ENCODE measurements around the gene FGGY. TPM values are rescaled to one million over a fixed set of nuclear protein-coding genes. Genes with fewer than 3 reads are reported as not detected.
A peak's percentile ranks its signal among the peaks of the same experiment; 100 is the strongest.

The FGGY gene
- total RNA-seq, 1 donor from 2014 or later, result 12.6 TPM

GRCh38 chr1:59498640-59499039 lies 201.7 kb downstream of the FGGY start:
- H3K27me3 Mint-ChIP-seq, result no peaks in the 10 kb centered on the region
- no peak overlapping the region for H3K27ac Mint-ChIP-seq
- H3K4me1 Mint-ChIP-seq (ENCODE audit: unreplicated experiment), result peaks cover 28% of the 10 kb centered on the region
- H3K9me3 Mint-ChIP-seq, result peaks cover 9% of the 10 kb centered on the region
- TF ChIP-seq CTCF (conservative IDR thresholded peaks at IDR 0.05), result no peak
- H3K4me3 Mint-ChIP-seq, result peak overlapping the region; percentile 22
- DNase-seq (ENCODE audit: extremely low spot score, unreplicated experiment), result no peak
- no peaks in the 10 kb centered on the region for H3K36me3 Mint-ChIP-seq

GRCh38 chr1:59499273-59499942 lies 202.5 kb downstream of the FGGY start:
- H3K4me1 Mint-ChIP-seq (ENCODE audit: unreplicated experiment), result peaks cover 30% of the 10 kb centered on the region
- no peak overlapping the region for H3K4me3 Mint-ChIP-seq
- no peak for DNase-seq (ENCODE audit: extremely low spot score, unreplicated experiment)
- H3K9me3 Mint-ChIP-seq, result peaks cover 9% of the 10 kb centered on the region
- H3K27ac Mint-ChIP-seq, result peak overlapping the region; percentile 62
- H3K27me3 Mint-ChIP-seq, result no peaks in the 10 kb centered on the region
- TF ChIP-seq CTCF (conservative IDR thresholded peaks at IDR 0.05), result no peak
- H3K36me3 Mint-ChIP-seq, result no peaks in the 10 kb centered on the region

GRCh38 chr1:59499943-59500569 lies 203.2 kb downstream of the FGGY start:
- TF ChIP-seq CTCF (conservative IDR thresholded peaks at IDR 0.05), result no peak
- Mint-ChIP-seq H3K27ac (peak overlapping the region; percentile 62), H3K4me1 (ENCODE audit: unreplicated experiment) (peaks cover 37% of the 10 kb centered on the region), H3K9me3 (peaks cover 9% of the 10 kb centered on the region), H3K4me3 (peak overlapping the region; percentile 37), H3K27me3 (no peaks in the 10 kb centered on the region), H3K36me3 (no peaks in the 10 kb centered on the region)
- no peak for DNase-seq (ENCODE audit: extremely low spot score, unreplicated experiment)

GRCh38 chr1:59500950-59501742 lies 204.3 kb downstream of the FGGY start:
- Mint-ChIP-seq H3K4me1 (ENCODE audit: unreplicated experiment) (peaks cover 48% of the 10 kb centered on the region), H3K9me3 (peaks cover 2% of the 10 kb centered on the region), H3K27ac (no peak overlapping the region)

More at GRCh38 chr1:59500950-59501742, 204.3 kb downstream of the FGGY start:
- Mint-ChIP-seq H3K36me3 (no peaks in the 10 kb centered on the region), H3K4me3 (no peak overlapping the region), H3K27me3 (no peaks in the 10 kb centered on the region)
- TF ChIP-seq CTCF (conservative IDR thresholded peaks at IDR 0.05), result no peak
- DNase-seq (ENCODE audit: extremely low spot score, unreplicated experiment), result no peak

Measured in type B pancreatic cell (in vitro differentiated cells).